HAP-1 (cell line): ENCODE data around the gene CTRB2.
"Not testable (repeated sequence)": the region's sequence is repeated elsewhere in the genome, so short reads cannot be mapped to it uniquely, and the experiment has no call there.

Experiments used
- DNase-seq, 2 experiments: peaks; one replicate each; pipeline ENCODE4 v3.0.0-alpha.2; 2016 to 2020; ENCODE audit warnings: low spot score in 2 of 2
- H3K27me3 ChIP-seq: fragments of 250-450 bp; sonication (Bioruptor Pico); 2 replicates; pipeline ENCODE4 v1.5.1; 2020; ENCODE audit warnings: low read depth, mild to moderate bottlenecking, moderate library complexity
- H3K36me3 ChIP-seq: fragments of 250-450 bp; sonication (Bioruptor Pico); replicated peaks from 2 replicates; pipeline ENCODE4 v1.5.1; 2020; ENCODE audit warnings: mild to moderate bottlenecking
- H3K4me1 ChIP-seq: fragments of 250-450 bp; sonication (Bioruptor Pico); 2 replicates; pipeline ENCODE4 v1.5.1; 2020; ENCODE audit warnings: mild to moderate bottlenecking
- H3K4me3 ChIP-seq: fragments of 250-450 bp; sonication (Bioruptor Pico); 2 replicates; pipeline ENCODE4 v1.5.1; 2020; ENCODE audit warnings: mild to moderate bottlenecking, moderate library complexity
- H3K9me3 ChIP-seq: fragments of 250-450 bp; sonication (Bioruptor Pico); 2 replicates; pipeline ENCODE4 v1.5.1; 2020; ENCODE audit warnings: mild to moderate bottlenecking, moderate library complexity
- in situ Hi-C: fragments of 300-500 bp; cut with MboI; formaldehyde crosslinking; loops from 3 replicates; pipeline ENCODE4 v1.14.3; 2020; ENCODE audit warnings: low sequenced_read_pairs, inconsistent platforms, mixed read lengths

The CTRB2 gene

DNA sequence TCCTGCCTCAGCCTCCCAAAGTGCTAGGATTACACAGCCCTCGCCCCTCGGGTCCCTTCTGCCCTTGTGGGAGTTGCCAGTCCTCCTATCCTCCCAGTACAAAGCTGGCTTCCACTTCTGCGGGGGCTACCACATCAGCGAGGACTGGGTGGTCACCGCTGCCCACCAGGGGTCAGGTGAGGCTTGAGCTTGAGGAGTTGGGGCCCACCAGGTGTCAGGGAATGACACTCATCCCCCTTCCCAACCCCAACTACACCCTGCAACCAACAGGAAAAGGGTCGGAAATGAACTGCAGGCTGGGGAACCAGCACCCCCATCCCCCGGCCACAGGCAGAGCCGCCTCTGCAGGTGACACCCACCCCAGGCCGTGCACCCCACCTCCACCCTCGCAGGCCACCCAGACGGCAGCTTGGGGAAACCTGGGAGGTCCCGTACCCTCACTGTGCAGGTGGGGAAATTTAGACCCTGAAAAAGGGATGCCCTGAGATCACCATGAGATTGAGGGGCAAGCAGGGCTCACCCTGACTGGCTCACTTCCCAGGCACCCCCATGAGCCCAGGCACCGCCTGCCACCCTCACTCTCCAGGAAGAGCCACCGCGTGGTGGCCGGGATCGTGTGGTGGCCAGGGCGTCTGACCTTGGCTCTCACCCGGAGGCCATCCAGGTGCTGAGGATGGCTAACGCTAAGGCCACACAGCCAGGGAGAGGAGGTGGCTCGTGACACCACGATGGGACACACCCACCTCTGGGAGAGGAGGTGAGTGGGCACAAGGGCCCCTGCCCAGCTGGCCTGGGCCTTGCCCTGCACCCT lies 19.8 kb upstream of the CTRB2 start:
- in situ Hi-C loops, result no loop called here
- no peaks in the 10 kb centered on the region for H3K4me1 ChIP-seq
- no peak for DNase-seq
- H3K27me3 ChIP-seq, result no peaks in the 10 kb centered on the region
- no peaks in the 10 kb centered on the region; the same call in none of the 2 replicates for H3K36me3 ChIP-seq
- H3K9me3 ChIP-seq, result no peaks in the 10 kb centered on the region
- no peak overlapping the region for H3K4me3 ChIP-seq

- H3K36me3 ChIP-seq, result no peaks in the 10 kb centered on the region; the same call in 1 of the 2 replicates
- in situ Hi-C loops, result no loop called here
These were observed 18.9 kb upstream of the CTRB2 start for GRCh38 chr16:75225678-75226515.

GRCh38 chr16:75225092-75225491 lies 18.1 kb upstream of the CTRB2 start:
- in situ Hi-C loops, result no loop called here
- Histone ChIP-seq H3K4me3 (no peak overlapping the region), H3K4me1 (no peaks in the 10 kb centered on the region), H3K36me3 (no peaks in the 10 kb centered on the region; the same call in 1 of the 2 replicates), H3K27me3 (no peaks in the 10 kb centered on the region), H3K9me3 (no peaks in the 10 kb centered on the region)
- DNase-seq, result no peak

More at GRCh38 chr16:75225678-75226515, 18.9 kb upstream of the CTRB2 start:
- Histone ChIP-seq H3K4me3 (no peak overlapping the region), H3K9me3 (no peaks in the 10 kb centered on the region), H3K27me3 (no peaks in the 10 kb centered on the region), H3K4me1 (no peaks in the 10 kb centered on the region)
- no peak for DNase-seq

DNA sequence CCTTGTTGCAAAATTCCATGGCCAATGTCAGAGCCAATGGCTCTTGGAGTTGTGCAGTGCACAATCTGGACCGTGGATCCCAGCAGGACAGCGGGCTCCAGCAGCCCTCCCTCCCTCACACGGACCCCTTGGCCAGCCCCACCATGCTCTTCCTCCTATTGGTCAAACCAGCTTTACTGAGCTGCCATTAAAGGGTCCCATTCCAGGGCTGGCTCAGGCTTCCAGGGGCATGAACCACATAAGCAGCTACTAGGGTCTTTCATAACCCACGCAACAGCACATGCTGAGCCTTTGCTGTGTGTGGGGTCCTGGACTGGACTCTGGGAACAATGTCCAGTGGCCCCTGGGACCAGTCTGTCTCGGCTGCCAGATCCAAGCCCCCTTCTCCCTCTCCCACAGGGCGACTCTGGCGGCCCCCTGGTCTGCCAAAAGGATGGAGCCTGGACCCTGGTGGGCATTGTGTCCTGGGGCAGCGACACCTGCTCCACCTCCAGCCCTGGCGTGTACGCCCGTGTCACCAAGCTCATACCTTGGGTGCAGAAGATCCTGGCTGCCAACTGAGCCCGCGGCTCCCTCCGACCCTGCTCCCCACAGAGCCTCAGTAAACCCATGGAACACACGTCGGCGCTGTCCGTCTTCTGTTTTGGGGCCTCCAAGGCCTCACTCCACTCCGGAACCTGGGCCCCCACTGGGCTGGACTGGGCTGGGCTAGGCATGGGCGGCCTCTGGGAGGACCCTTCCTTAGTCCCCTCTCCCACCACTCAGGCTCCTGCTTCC lies 17.5 kb upstream of the CTRB2 start:
- DNase-seq, result no peak
- H3K36me3 ChIP-seq, result no peaks in the 10 kb centered on the region; the same call in 1 of the 2 replicates
- H3K4me3 ChIP-seq, result no peak overlapping the region
- H3K4me1 ChIP-seq, result no peaks in the 10 kb centered on the region
- H3K27me3 ChIP-seq, result no peaks in the 10 kb centered on the region
- in situ Hi-C loops, result no loop called here
- no peaks in the 10 kb centered on the region for H3K9me3 ChIP-seq

- H3K27me3 ChIP-seq, in situ Hi-C loops, H3K4me3 ChIP-seq, DNase-seq, H3K36me3 ChIP-seq, H3K9me3 ChIP-seq, H3K4me1 ChIP-seq: not testable (repeated sequence)
These were observed 16.2 kb upstream of the CTRB2 start for GRCh38 chr16:75223129-75223528.

GRCh38 chr16:75222271-75222783 lies 15.4 kb upstream of the CTRB2 start:
- in situ Hi-C loops, result no loop called here
- Histone ChIP-seq H3K9me3 (no peaks in the 10 kb centered on the region), H3K27me3 (no peaks in the 10 kb centered on the region), H3K4me3 (no peak overlapping the region), H3K4me1 (no peaks in the 10 kb centered on the region), H3K36me3 (no peaks in the 10 kb centered on the region)
- DNase-seq, result no peak

- H3K4me3 ChIP-seq, result no peak overlapping the region
- DNase-seq, result no peak
- no peaks in the 10 kb centered on the region for H3K27me3 ChIP-seq
- H3K4me1 ChIP-seq, result no peaks in the 10 kb centered on the region
- H3K9me3 ChIP-seq, result no peaks in the 10 kb centered on the region
- no peaks in the 10 kb centered on the region for H3K36me3 ChIP-seq
- in situ Hi-C loops, result no loop called here
These were observed 12.9 kb upstream of the CTRB2 start for GRCh38 chr16:75219838-75220237.

GRCh38 chr16:75219088-75219487 lies 12.1 kb upstream of the CTRB2 start:
- H3K4me3 ChIP-seq, result no peak overlapping the region
- in situ Hi-C loops, result no loop called here
- no peaks in the 10 kb centered on the region for H3K4me1 ChIP-seq
- no peaks in the 10 kb centered on the region for H3K36me3 ChIP-seq
- DNase-seq, result no peak
- H3K9me3 ChIP-seq, result no peaks in the 10 kb centered on the region
- no peaks in the 10 kb centered on the region for H3K27me3 ChIP-seq

DNA sequence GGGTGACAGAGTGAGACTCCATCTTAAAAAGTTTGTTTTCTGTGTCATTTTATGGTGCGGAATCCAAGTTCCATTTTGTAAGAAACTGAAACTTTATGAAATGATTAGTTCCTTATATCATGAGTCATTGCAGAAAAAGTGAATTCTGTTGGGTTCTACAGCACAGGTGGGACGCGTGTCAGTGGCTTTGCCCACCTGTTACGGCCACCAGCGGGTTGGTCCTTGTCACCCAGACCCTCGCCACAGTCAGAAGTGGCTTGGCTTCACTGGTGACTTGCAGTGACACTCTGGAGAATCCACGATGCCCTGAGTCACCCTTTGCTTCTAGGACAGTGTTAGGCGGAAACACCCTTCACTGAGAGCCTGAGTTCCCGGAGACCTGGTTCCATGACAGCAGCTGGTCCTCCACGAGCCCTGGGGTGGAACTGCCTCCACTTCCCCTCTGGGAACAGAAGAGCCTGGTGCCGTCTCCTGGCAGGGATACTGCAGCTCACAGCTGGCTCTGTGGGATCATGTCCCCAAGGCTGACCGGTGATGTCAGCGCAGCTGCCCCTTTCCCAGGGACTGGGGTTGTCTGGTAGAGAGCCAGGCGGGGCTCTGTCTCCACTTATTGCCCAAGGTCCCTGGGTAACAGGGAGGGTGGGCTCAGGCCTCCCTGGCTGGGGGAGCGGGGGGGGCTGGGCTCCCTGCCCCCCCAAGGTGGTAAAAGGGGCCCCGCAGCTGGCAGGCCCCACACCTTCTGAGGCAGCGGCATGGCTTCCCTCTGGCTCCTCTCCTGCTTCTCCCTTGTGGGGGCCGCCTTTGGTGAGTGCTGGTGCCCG lies 11.5 kb upstream of the CTRB2 start, which contains the start of gene CTRB1:
CTRB1 (plus strand) TSS at position 733 of the 821 bp plus-strand sequence; CDS start at position 753, 20 bp downstream.
- Histone ChIP-seq H3K4me3 (no peak within 1 kb of the TSS), H3K4me1 (no peaks in the 10 kb centered on the region), H3K9me3 (no peaks in the 10 kb centered on the region), H3K36me3 (no peaks in the 10 kb centered on the region), H3K27me3 (no peaks in the 10 kb centered on the region)
- no peak for DNase-seq
- in situ Hi-C loops, result no loop called here

DNA sequence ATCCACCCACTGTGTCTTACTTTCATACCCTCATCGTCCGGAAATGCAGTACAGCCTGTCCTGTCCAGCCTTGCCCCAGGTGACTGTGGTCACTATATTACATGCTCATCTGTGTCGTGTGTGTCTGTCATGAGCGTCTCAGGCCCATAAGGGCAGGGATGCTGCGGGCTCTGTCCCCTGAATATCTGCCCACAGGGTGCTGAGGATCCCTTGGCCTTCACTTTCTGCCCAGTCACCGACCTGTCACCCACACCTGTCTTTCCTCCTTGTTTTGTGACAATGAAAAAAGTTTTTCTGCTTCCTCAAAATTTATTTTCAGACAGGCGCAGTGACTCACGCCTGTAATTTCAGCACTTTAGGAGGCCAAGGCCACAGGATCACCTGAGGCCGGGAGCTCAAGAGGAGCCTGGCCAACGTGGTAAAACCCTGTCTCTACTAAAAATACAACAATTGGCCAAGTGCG lies 10.5 kb upstream of the CTRB2 start:
- no peaks in the 10 kb centered on the region for H3K9me3 ChIP-seq
- no peaks in the 10 kb centered on the region for H3K4me1 ChIP-seq
- no peak for DNase-seq
- H3K4me3 ChIP-seq, result no peak overlapping the region
- no peaks in the 10 kb centered on the region for H3K36me3 ChIP-seq
- in situ Hi-C loops, result no loop called here
- H3K27me3 ChIP-seq, result no peaks in the 10 kb centered on the region

- no peaks in the 10 kb centered on the region for H3K9me3 ChIP-seq
- DNase-seq, result no peak
- H3K27me3 ChIP-seq, result no peaks in the 10 kb centered on the region
- no peaks in the 10 kb centered on the region for H3K4me1 ChIP-seq
- in situ Hi-C loops, result no loop called here
- H3K4me3 ChIP-seq, result no peak overlapping the region
- H3K36me3 ChIP-seq, result no peaks in the 10 kb centered on the region
These were observed 9.6 kb upstream of the CTRB2 start for GRCh38 chr16:75216576-75216975.

DNA sequence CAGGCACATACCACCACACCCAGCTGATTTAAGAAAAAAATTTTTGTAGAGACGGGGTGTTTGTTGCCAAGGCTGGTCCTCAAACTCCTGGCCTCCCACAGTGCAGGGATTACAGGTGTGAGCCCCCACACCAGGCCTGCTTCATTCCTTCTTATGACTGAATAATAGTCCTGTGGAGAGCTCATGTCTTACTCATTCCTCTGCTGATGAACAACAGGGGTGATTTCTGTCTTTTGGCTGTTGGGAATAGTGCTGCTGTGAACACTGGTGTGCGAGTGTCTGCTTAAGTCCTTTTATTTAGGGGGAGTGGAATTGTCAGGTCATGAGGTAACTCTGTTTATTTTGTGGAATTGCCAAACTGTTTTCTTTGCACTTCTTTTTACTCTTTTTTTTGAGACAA lies 9.2 kb upstream of the CTRB2 start:
- no peak for DNase-seq
- Histone ChIP-seq H3K4me1 (no peaks in the 10 kb centered on the region), H3K36me3 (no peaks in the 10 kb centered on the region), H3K4me3 (no peak overlapping the region), H3K27me3 (no peaks in the 10 kb centered on the region), H3K9me3 (no peaks in the 10 kb centered on the region)
- in situ Hi-C loops, result no loop called here

GRCh38 chr16:75211286-75211685 lies 4.3 kb upstream of the CTRB2 start:
- DNase-seq, H3K27me3 ChIP-seq, H3K9me3 ChIP-seq, H3K4me3 ChIP-seq, H3K36me3 ChIP-seq, in situ Hi-C loops, H3K4me1 ChIP-seq: not testable (repeated sequence)
